A549 (cell line): ENCODE data around the gene ATG4B.

Experiments
- BHLHE40 ChIP-seq: IDR thresholded peaks from 2 replicates; pipeline ENCODE4 v1.6.1; 2012; ENCODE audit warnings: low read depth, low read length, inconsistent platforms
- CBX8 ChIP-seq: fragments of 200-600 bp; sonication (generic); IDR thresholded peaks from 2 replicates; pipeline ENCODE4 v1.6.1; 2016
- CHD4 ChIP-seq: fragments of 200-600 bp; sonication (generic); IDR thresholded peaks from 2 replicates; pipeline ENCODE4 v1.6.1; 2016; ENCODE audit warnings: antibody characterized with exemption, mild to moderate bottlenecking, borderline replicate concordance
- EHMT2 ChIP-seq: fragments of 200-600 bp; sonication (generic); IDR thresholded peaks from 2 replicates; pipeline ENCODE4 v1.6.1; 2016; ENCODE audit warnings: antibody characterized with exemption, low read depth, mild to moderate bottlenecking, moderate library complexity
- FOXS1 ChIP-seq: fragments of 250-450 bp; sonication (Bioruptor Pico); IDR thresholded peaks from 2 replicates; pipeline ENCODE4 v1.5.0; 2020; ENCODE audit warnings: mild to moderate bottlenecking, moderate library complexity
- POLR2A ChIP-seq: IDR thresholded peaks from 2 replicates; pipeline ENCODE4 v1.6.1; 2012; ENCODE audit warnings: mild to moderate bottlenecking, low read length
- POLR2AphosphoS2 ChIP-seq: conservative IDR thresholded peaks from 2 replicates; pipeline ENCODE4 v1.6.1; 2012; ENCODE audit warnings: low read length, improper control_type of control experiment, inconsistent platforms
- RAD21 ChIP-seq, 2 experiments: fragments of >200 bp in 1 of 2; sonication (Bioruptor Twin) in 1 of 2; formaldehyde crosslinking in 1 of 2; IDR thresholded peaks in 1 of 2; conservative IDR thresholded peaks in 1 of 2; 2 replicates in 1 of 2; 3 replicates in 1 of 2; pipeline ENCODE4 v1.6.1; 2012 to 2018; ENCODE audit warnings: inconsistent platforms in 1 of 2
- RFX5 ChIP-seq: fragments of 450-650 bp; IDR thresholded peaks from 2 replicates; pipeline ENCODE4 v1.7.1; 2014; ENCODE audit warnings: antibody characterized with exemption, mild to moderate bottlenecking, moderate library complexity
- RNF2 ChIP-seq: fragments of 200-600 bp; sonication (generic); IDR thresholded peaks from 2 replicates; pipeline ENCODE4 v1.6.1; 2016; ENCODE audit warnings: low read depth, mild to moderate bottlenecking, antibody characterized with exemption, moderate library complexity, borderline replicate concordance
- TF ChIP-seq, protein P1 (sequence below): fragments of >200 bp; sonication (Bioruptor Twin); formaldehyde crosslinking; IDR thresholded peaks from 3 replicates; pipeline ENCODE4 v1.5.1; 2016
- TF ChIP-seq, protein P2 (sequence below): IDR thresholded peaks from 2 replicates; pipeline ENCODE4 v1.6.1; 2012
- TF ChIP-seq, protein P3 (sequence below): fragments of 200-600 bp; sonication (generic); IDR thresholded peaks from 2 replicates; pipeline ENCODE4 v1.6.1; 2016; ENCODE audit warnings: antibody characterized with exemption, mild to moderate bottlenecking, moderate library complexity
- TF ChIP-seq, protein P4 (sequence below): fragments of 450-650 bp; IDR thresholded peaks from 2 replicates; pipeline ENCODE4 v1.6.1; 2014; ENCODE audit warnings: antibody characterized with exemption

DNA sequence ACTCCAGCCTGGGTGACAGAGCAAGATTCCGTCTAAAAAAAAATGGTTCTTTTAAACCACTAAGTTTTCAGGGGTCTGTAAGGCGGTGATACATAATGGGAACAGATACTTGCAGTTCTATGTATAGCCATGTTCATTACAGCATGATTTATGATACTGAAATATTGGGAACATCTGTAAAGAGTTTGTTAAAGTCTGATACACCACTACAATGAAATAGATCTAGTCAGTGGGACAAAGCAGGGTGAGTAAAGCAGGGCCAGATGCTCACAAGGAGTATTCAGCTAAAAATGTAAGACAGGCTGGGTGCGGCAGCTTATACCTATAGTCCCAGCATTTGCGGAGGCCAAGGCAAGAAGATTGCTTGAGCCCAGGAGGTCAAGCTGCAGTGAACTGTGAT lies 58.2 kb downstream of the ATG4B start:
- TF ChIP-seq, protein P1, sequence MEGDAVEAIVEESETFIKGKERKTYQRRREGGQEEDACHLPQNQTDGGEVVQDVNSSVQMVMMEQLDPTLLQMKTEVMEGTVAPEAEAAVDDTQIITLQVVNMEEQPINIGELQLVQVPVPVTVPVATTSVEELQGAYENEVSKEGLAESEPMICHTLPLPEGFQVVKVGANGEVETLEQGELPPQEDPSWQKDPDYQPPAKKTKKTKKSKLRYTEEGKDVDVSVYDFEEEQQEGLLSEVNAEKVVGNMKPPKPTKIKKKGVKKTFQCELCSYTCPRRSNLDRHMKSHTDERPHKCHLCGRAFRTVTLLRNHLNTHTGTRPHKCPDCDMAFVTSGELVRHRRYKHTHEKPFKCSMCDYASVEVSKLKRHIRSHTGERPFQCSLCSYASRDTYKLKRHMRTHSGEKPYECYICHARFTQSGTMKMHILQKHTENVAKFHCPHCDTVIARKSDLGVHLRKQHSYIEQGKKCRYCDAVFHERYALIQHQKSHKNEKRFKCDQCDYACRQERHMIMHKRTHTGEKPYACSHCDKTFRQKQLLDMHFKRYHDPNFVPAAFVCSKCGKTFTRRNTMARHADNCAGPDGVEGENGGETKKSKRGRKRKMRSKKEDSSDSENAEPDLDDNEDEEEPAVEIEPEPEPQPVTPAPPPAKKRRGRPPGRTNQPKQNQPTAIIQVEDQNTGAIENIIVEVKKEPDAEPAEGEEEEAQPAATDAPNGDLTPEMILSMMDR = no peak
- TF ChIP-seq FOXS1 (CRISPR knock-in tag) (no peak), CBX8 (no peak), POLR2A (no peak), BHLHE40 (no peak), RNF2 (no peak), RFX5 (no peak), CHD4 (no peak), POLR2AphosphoS2 (no peak), EHMT2 (no peak), RAD21 (conservative IDR thresholded peaks at IDR 0.05 in 1 of 2, IDR thresholded peaks at IDR 0.05 in 1 of 2) (no peak)
- TF ChIP-seq, protein P2, sequence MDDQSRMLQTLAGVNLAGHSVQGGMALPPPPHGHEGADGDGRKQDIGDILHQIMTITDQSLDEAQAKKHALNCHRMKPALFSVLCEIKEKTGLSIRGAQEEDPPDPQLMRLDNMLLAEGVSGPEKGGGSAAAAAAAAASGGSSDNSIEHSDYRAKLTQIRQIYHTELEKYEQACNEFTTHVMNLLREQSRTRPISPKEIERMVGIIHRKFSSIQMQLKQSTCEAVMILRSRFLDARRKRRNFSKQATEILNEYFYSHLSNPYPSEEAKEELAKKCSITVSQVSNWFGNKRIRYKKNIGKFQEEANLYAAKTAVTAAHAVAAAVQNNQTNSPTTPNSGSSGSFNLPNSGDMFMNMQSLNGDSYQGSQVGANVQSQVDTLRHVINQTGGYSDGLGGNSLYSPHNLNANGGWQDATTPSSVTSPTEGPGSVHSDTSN = no peak
- TF ChIP-seq, protein P3, sequence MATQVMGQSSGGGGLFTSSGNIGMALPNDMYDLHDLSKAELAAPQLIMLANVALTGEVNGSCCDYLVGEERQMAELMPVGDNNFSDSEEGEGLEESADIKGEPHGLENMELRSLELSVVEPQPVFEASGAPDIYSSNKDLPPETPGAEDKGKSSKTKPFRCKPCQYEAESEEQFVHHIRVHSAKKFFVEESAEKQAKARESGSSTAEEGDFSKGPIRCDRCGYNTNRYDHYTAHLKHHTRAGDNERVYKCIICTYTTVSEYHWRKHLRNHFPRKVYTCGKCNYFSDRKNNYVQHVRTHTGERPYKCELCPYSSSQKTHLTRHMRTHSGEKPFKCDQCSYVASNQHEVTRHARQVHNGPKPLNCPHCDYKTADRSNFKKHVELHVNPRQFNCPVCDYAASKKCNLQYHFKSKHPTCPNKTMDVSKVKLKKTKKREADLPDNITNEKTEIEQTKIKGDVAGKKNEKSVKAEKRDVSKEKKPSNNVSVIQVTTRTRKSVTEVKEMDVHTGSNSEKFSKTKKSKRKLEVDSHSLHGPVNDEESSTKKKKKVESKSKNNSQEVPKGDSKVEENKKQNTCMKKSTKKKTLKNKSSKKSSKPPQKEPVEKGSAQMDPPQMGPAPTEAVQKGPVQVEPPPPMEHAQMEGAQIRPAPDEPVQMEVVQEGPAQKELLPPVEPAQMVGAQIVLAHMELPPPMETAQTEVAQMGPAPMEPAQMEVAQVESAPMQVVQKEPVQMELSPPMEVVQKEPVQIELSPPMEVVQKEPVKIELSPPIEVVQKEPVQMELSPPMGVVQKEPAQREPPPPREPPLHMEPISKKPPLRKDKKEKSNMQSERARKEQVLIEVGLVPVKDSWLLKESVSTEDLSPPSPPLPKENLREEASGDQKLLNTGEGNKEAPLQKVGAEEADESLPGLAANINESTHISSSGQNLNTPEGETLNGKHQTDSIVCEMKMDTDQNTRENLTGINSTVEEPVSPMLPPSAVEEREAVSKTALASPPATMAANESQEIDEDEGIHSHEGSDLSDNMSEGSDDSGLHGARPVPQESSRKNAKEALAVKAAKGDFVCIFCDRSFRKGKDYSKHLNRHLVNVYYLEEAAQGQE = no peak
- TF ChIP-seq, protein P4, sequence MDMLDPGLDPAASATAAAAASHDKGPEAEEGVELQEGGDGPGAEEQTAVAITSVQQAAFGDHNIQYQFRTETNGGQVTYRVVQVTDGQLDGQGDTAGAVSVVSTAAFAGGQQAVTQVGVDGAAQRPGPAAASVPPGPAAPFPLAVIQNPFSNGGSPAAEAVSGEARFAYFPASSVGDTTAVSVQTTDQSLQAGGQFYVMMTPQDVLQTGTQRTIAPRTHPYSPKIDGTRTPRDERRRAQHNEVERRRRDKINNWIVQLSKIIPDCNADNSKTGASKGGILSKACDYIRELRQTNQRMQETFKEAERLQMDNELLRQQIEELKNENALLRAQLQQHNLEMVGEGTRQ = no peak
